K562 (cell line): Measurements from ENCODE around the gene HSPH1. TPM values are rescaled to one million over a fixed set of nuclear protein-coding genes. Genes with fewer than 3 reads are reported as not detected.

Source experiments
- ATAC-seq: fragments of 200-7000 bp; cut with Tn5 transposase; 3 replicates; pipeline ENCODE4 v1.9.1; 2020; ENCODE audit warnings: moderate library complexity
- BruUV-seq: library from RNA; stranded (reverse); fragments of 400-500 nt; replicated peaks from 2 replicates; lab custom pipeline; 2021; lab: Mats Ljungman, UMichigan
- CTCF ChIA-PET: fragments of 300-600 bp; formaldehyde crosslinking; extraction: SDS; loops from one replicate; lab custom pipeline; 2021; ENCODE audit warnings: low intra/inter-chr PET ratio; lab: Yijun Ruan, JAX
- POLR2A ChIA-PET: fragments of 300-600, 350-650 bp; sonication (Branson Sonifier 250); formaldehyde crosslinking; extraction: SDS; loops from one replicate; lab custom pipeline; 2021; ENCODE audit warnings: antibody characterized with exemption, inconsistent platforms; lab: Yijun Ruan, JAX
- DNase-seq, 4 experiments: peaks; one replicate each; pipeline versions ENCODE4 v3.0.0 to v3.0.0-alpha.2; 2011 to 2018; ENCODE audit warnings: low spot score in 3 of 4, mixed read lengths in 3 of 4; ENCODE audit errors: extremely low read depth in 1 of 4
- FAIRE-seq: peaks from 2 replicates; lab custom pipeline; 2011; peaks lifted over from hg19 to GRCh38; lab: Jason Lieb, UNC
- H2AFZ ChIP-seq: 2 replicates; pipeline ENCODE4 v1.6.0; 2011; ENCODE audit warnings: low read depth, low read length, control low read depth, inconsistent platforms
- H3K27ac ChIP-seq: fragments of 200-600 bp; 3 replicates; pipeline ENCODE4 v1.8.0; 2011; ENCODE audit warnings: low read depth, mild to moderate bottlenecking, control low read depth, inconsistent platforms, low read length, moderate library complexity, mixed read lengths; ENCODE audit errors: extremely low read depth
- H3K27me3 ChIP-seq, 2 experiments: fragments of 300-600 bp in 1 of 2; 2 replicates in 1 of 2; 3 replicates in 1 of 2; pipeline versions ENCODE4 v1.6.0 to v1.8.0; 2011; ENCODE audit warnings: inconsistent platforms in 2 of 2, low read length in 2 of 2, mild to moderate bottlenecking in 1 of 2, mixed read lengths in 1 of 2, moderate library complexity in 1 of 2; ENCODE audit not compliant: control insufficient read depth in 2 of 2, insufficient read depth in 2 of 2
- H3K36me3 ChIP-seq: fragments of 300-600 bp; 3 replicates; pipeline ENCODE4 v1.8.0; 2011; ENCODE audit warnings: mild to moderate bottlenecking, low read length, inconsistent platforms; ENCODE audit not compliant: control insufficient read depth, insufficient read depth
- H3K4me1 ChIP-seq, 2 experiments: fragments of 200-600 bp in 1 of 2; replicated peaks in 1 of 2; 2 replicates in 1 of 2; 3 replicates in 1 of 2; pipeline versions ENCODE4 v1.5.1 to v1.8.0; 2011; ENCODE audit warnings: inconsistent platforms in 2 of 2, low read length in 2 of 2, mild to moderate bottlenecking in 1 of 2, mixed read lengths in 1 of 2, moderate library complexity in 1 of 2; ENCODE audit not compliant: control insufficient read depth in 2 of 2, insufficient read depth in 2 of 2
- H3K4me2 ChIP-seq: 2 replicates; pipeline ENCODE4 v1.6.1; 2011; ENCODE audit warnings: low read length, control low read depth, inconsistent platforms, mixed read lengths; ENCODE audit not compliant: insufficient read depth
- H3K4me3 ChIP-seq: fragments of 200-600 bp; sonication (generic), shearing (Covaris generic); 2 replicates; pipeline ENCODE4 v1.5.1; 2016; ENCODE audit warnings: control low read depth, inconsistent platforms
- H3K79me2 ChIP-seq: fragments of 200-600 bp; 3 replicates; pipeline ENCODE4 v1.8.0; 2011; ENCODE audit warnings: low read length, inconsistent platforms; ENCODE audit not compliant: control insufficient read depth, insufficient read depth
- H3K9ac ChIP-seq, 2 experiments: 2 replicates each; pipeline versions ENCODE4 v1.6.0 to v1.6.1; 2011; ENCODE audit warnings: low read depth in 2 of 2, low read length in 2 of 2, control low read depth in 1 of 2, inconsistent platforms in 1 of 2, mild to moderate bottlenecking in 1 of 2, mixed read lengths in 1 of 2; ENCODE audit not compliant: insufficient read depth in 1 of 2
- H3K9me1 ChIP-seq: one replicate; pipeline ENCODE4 v1.6.0; 2011; ENCODE audit warnings: inconsistent platforms, mild to moderate bottlenecking, low read length, moderate library complexity; ENCODE audit not compliant: control insufficient read depth, insufficient read depth
- H3K9me3 ChIP-seq: replicated peaks from 2 replicates; pipeline ENCODE4 v1.5.1; 2011; ENCODE audit warnings: low read depth, low read length, inconsistent platforms; ENCODE audit not compliant: control insufficient read depth, insufficient read depth
- H4K20me1 ChIP-seq: replicated peaks from 2 replicates; pipeline ENCODE4 v1.6.1; 2011; ENCODE audit warnings: low read length, inconsistent platforms, mixed read lengths; ENCODE audit not compliant: control insufficient read depth, insufficient read depth
- TEAD2 ChIP-seq: fragments of 450-650 bp; IDR thresholded peaks from 2 replicates; pipeline ENCODE4 v1.6.1; 2016; ENCODE audit warnings: missing genetic modification characterization, control low read depth, missing compliant biosample characterization
- USF1 ChIP-seq: sonication (generic); formaldehyde crosslinking; IDR thresholded peaks from 2 replicates; pipeline ENCODE4 v1.9.0; 2022; ENCODE audit warnings: mild to moderate bottlenecking, missing genetic modification reagents
- ZNF561 ChIP-seq: fragments of 450-650 bp; formaldehyde crosslinking; conservative IDR thresholded peaks from 2 replicates; pipeline ENCODE4 v1.4.0; 2020; ENCODE audit warnings: mild to moderate bottlenecking, moderate library complexity
- ZNF780A ChIP-seq: fragments of 250-450 bp; sonication (Bioruptor Pico); IDR thresholded peaks from 2 replicates; pipeline ENCODE4 v1.5.0; 2021; ENCODE audit warnings: mild to moderate bottlenecking
- WGBS: fragments of 100-300 bp; shearing (Covaris generic); methylation state at CpG from one replicate; pipeline ENCODE4 v1.1.6; 2016; ENCODE audit warnings: low coverage, mixed read lengths; ENCODE audit not compliant: insufficient coverage; ENCODE audit errors: missing lambda C conversion rate; 5-methylcytosine and 5-hydroxymethylcytosine counted together
- in situ Hi-C: fragments of 300-500 bp; cut with MboI; formaldehyde crosslinking; loops from 4 replicates; pipeline ENCODE4 v1.15.0; 2018; ENCODE audit warnings: inconsistent platforms, mixed read lengths
- intact Hi-C: fragments of 100-400 bp; cut with micrococcal nuclease; formaldehyde crosslinking; loops from 2 replicates; pipeline ENCODE4 v1.14.2; 2022
- polyA plus RNA-seq, 8 experiments: library from polyadenylated mRNA; depleted of rRNA in 4 of 8; stranded (reverse) in 5 of 8; unstranded in 3 of 8; fragments of >200 nt; fragmentation: Nextera tagmentation in 2 of 8; fragmentation: Illumina TruSeq in 1 of 8; extraction: Ambion mirVana in 2 of 8; extraction: Trizol in 1 of 8; gene quantifications; 2 replicates each; pipeline versions ENCODE4 v1.2.1 to v1.2.3, GENCODE V29; 2011 to 2014; ENCODE audit warnings: inconsistent platforms in 1 of 8, missing spikeins in 1 of 8
- total RNA-seq, 7 experiments: library from RNA; depleted of rRNA in 6 of 7; stranded (reverse); fragments of >200 nt in 6 of 7; fragmentation: Illumina TruSeq in 2 of 7; extraction: Trizol in 2 of 7; gene quantifications; 2 replicates each; pipeline versions ENCODE4 v1.2.1 to v1.2.3, GENCODE V29; 2011 to 2021; ENCODE audit warnings: low replicate concordance in 1 of 7
- TF ChIP-seq, protein P1 (sequence below): IDR thresholded peaks from 3 replicates; pipeline ENCODE4 v1.6.1; 2011; ENCODE audit warnings: borderline replicate concordance, mild to moderate bottlenecking; ENCODE audit not compliant: insufficient read length, insufficient read depth

Gene HSPH1
- total and polyA plus RNA-seq, 9 of the 15 experiments (the other 6 are each of a cell fraction or from before 2014, with no cell fraction given) = 34.6 to 104 (median 64.7) TPM

DNA sequence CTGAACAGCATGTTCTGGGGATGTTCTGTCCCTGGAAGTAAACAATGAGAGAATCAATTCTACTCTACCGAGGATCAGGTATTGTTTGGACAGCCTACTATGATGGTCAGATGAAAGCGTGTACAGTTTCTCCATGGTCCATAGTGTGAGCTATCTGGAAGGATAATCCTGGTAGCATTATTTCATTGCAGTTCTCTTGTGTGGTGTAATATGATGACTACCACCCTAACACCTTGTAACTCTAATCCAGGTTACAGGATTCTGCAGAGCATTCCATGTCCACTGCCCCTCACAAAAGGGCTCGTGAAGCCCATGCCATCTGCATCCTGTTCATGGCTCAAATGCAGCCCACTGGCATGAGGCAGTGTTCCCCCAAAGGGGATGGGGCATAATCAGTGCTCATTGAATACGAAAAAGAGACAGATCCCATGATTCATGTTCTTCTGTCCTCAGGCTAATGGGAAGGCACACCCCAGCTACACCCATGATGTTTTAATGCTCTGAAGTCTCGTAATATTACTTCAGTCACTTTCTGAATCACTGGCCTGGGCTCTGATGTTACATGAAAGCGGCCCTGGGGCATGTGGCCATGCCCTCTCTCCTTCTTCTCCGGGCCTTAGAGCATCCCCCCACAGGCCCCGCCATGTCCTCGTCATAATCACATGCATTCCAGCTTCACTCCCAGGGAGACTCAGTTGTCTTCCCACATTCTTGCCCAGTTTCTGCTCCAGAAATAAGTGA, 68.4 kb downstream of the HSPH1 start:
- in situ Hi-C loops (no loop called here), intact Hi-C loops (no loop called here)
- H3K9me3 ChIP-seq = no peaks in the 10 kb centered on the region
- H4K20me1 ChIP-seq = no peaks in the 10 kb centered on the region
- ChIA-PET POLR2A (interaction anchor here (0.6 kb wide), 1 partner anchor 1370 kb away, joined by 5 read pairs; no protein-coding TSS in a partner anchor), CTCF (no interaction called here)
- ATAC-seq (no peak), FAIRE-seq (no peak), DNase-seq (no peak)
- no peak overlapping the region for H3K4me3 ChIP-seq
- TF ChIP-seq TEAD2 (tag) = no peak
- TF ChIP-seq ZNF561 (CRISPR knock-in tag) = no peak
- no peak for TF ChIP-seq ZNF780A (CRISPR knock-in tag)
- no peak for TF ChIP-seq USF1 (CRISPR knock-in tag)
- TF ChIP-seq, protein P1, sequence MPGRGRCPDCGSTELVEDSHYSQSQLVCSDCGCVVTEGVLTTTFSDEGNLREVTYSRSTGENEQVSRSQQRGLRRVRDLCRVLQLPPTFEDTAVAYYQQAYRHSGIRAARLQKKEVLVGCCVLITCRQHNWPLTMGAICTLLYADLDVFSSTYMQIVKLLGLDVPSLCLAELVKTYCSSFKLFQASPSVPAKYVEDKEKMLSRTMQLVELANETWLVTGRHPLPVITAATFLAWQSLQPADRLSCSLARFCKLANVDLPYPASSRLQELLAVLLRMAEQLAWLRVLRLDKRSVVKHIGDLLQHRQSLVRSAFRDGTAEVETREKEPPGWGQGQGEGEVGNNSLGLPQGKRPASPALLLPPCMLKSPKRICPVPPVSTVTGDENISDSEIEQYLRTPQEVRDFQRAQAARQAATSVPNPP = no peak
- H3K27ac ChIP-seq = no peak overlapping the region
- no peak overlapping the region for H3K4me2 ChIP-seq
- no TSS peak for BruUV-seq
- no peaks in the 10 kb centered on the region for H3K9me1 ChIP-seq
- peaks cover 13 to 27% of the 10 kb centered on the region in 2 experiments; a peak in 3 of 5 replicates for H3K27me3 ChIP-seq
- no peak overlapping the region for H3K9ac ChIP-seq
- H3K4me1 ChIP-seq = no peaks in the 10 kb centered on the region
- WGBS = 0% methylated on average over 4 of the region's 9 CpGs
- no peak overlapping the region for H2AFZ ChIP-seq
- H3K36me3 ChIP-seq = no peaks in the 10 kb centered on the region
- H3K79me2 ChIP-seq = no peaks in the 10 kb centered on the region
